ENCODE data around the gene RPS10. TPM values are rescaled to one million over a fixed set of nuclear protein-coding genes. Genes with fewer than 3 reads are reported as not detected.

RPS10 gene
- polyA plus RNA-seq, 1 donor (not counting 4 experiments of a cell fraction or from before 2014, with no cell fraction given) = 2,818 TPM

- peaks cover 11% of the 10 kb centered on the region for H3K4me1 ChIP-seq (ENCODE audit: control insufficient read depth, extremely low read depth, insufficient read depth, low read length)
- H3K79me2 ChIP-seq (ENCODE audit: control insufficient read depth, insufficient read depth, low read length) = peaks cover 52% of the 10 kb centered on the region
- FAIRE-seq = no peak
- peak overlapping the region; percentile 72 for H3K27ac ChIP-seq (ENCODE audit: control insufficient read depth, insufficient read depth, low read length)
- H3K9me3 ChIP-seq (ENCODE audit: control insufficient read depth, low read depth, low read length) = no peaks in the 10 kb centered on the region
- no peaks in the 10 kb centered on the region for H3K27me3 ChIP-seq (ENCODE audit: control insufficient read depth, extremely low read depth, insufficient read depth, low read length)
- TF ChIP-seq EZH2 (IDR thresholded peaks at IDR 0.05; ENCODE audit: low read length) = no peak
- dilution Hi-C loops (cut with MboI; ENCODE audit: extremely low pct_ligation_motif_present, low sequenced_read_pairs) = no loop called here
- H3K9me1 ChIP-seq (ENCODE audit: control insufficient read depth, extremely low read depth, insufficient read depth, low read length) = no peaks in the 10 kb centered on the region
- peak overlapping the region; percentile 82 to 99 (median 94) for H3K4me3 ChIP-seq (ENCODE audit: control insufficient read depth in 2 of 3, extremely low read depth in 1 of 3, insufficient read depth in 2 of 3, low read depth in 1 of 3, low read length in 3 of 3)
- H3K9ac ChIP-seq (ENCODE audit: control insufficient read depth, extremely low read depth, insufficient read depth, low read length) = peak overlapping the region; percentile 89
- no peaks in the 10 kb centered on the region for H4K20me1 ChIP-seq (ENCODE audit: control insufficient read depth, extremely low read depth, insufficient read depth, low read length)
- peak overlapping the region; percentile 97 for H3K4me2 ChIP-seq (ENCODE audit: control insufficient read depth, extremely low read depth, insufficient read depth, low read depth, low read length)
- H3K36me3 ChIP-seq (ENCODE audit: control insufficient read depth in 2 of 2, extremely low read depth in 1 of 2, insufficient read depth in 2 of 2, low read length in 2 of 2) = no peaks in the 10 kb centered on the region
- peak overlapping the region; percentile 68 for H2AFZ ChIP-seq (ENCODE audit: control insufficient read depth, low read length)
- DNase-seq (ENCODE audit: low read depth, low spot score) = no peak
Measured at GRCh38 chr6:34391786-34392496, 33.9 kb downstream of the RPS10 start.

- FAIRE-seq (no peak), DNase-seq (ENCODE audit: low read depth, low spot score) (no peak)
- Histone ChIP-seq H3K9me1 (ENCODE audit: control insufficient read depth, extremely low read depth, insufficient read depth, low read length) (no peaks in the 10 kb centered on the region), H3K36me3 (ENCODE audit: control insufficient read depth in 2 of 2, extremely low read depth in 1 of 2, insufficient read depth in 2 of 2, low read length in 2 of 2) (no peaks in the 10 kb centered on the region), H3K79me2 (ENCODE audit: control insufficient read depth, insufficient read depth, low read length) (peaks cover 57% of the 10 kb centered on the region), H3K4me3 (ENCODE audit: control insufficient read depth in 2 of 3, extremely low read depth in 1 of 3, insufficient read depth in 2 of 3, low read depth in 1 of 3, low read length in 3 of 3) (peak overlapping the region; percentile 82 to 99 (median 94)), H4K20me1 (ENCODE audit: control insufficient read depth, extremely low read depth, insufficient read depth, low read length) (no peaks in the 10 kb centered on the region), H2AFZ (ENCODE audit: control insufficient read depth, low read length) (peak overlapping the region; percentile 68), H3K9me3 (ENCODE audit: control insufficient read depth, low read depth, low read length) (no peaks in the 10 kb centered on the region), H3K27me3 (ENCODE audit: control insufficient read depth, extremely low read depth, insufficient read depth, low read length) (no peaks in the 10 kb centered on the region), H3K4me1 (ENCODE audit: control insufficient read depth, extremely low read depth, insufficient read depth, low read length) (peaks cover 11% of the 10 kb centered on the region), H3K27ac (ENCODE audit: control insufficient read depth, insufficient read depth, low read length) (peak overlapping the region; percentile 72), H3K4me2 (ENCODE audit: control insufficient read depth, extremely low read depth, insufficient read depth, low read depth, low read length) (peak overlapping the region; percentile 97), H3K9ac (ENCODE audit: control insufficient read depth, extremely low read depth, insufficient read depth, low read length) (peak overlapping the region; percentile 89)
- TF ChIP-seq CTCF (optimal IDR thresholded peaks at IDR 0.05 in 1 of 3, IDR thresholded peaks at IDR 0.05 in 1 of 3, conservative IDR thresholded peaks at IDR 0.05 in 1 of 3; ENCODE audit: extremely low read depth in 1 of 3, insufficient read depth in 2 of 3, low read length in 3 of 3) (no peak), EZH2 (IDR thresholded peaks at IDR 0.05; ENCODE audit: low read length) (no peak)
- dilution Hi-C loops (cut with MboI; ENCODE audit: extremely low pct_ligation_motif_present, low sequenced_read_pairs) = no loop called here
Measured at GRCh38 chr6:34391473-34391785, 34.4 kb downstream of the RPS10 start.

All from keratinocyte (primary cell).